D721Med (cell line): ENCODE measurements around the gene TTC16.

Experiments
- DNase-seq: peaks from one replicate; pipeline ENCODE4 v3.0.0; 2011; ENCODE audit warnings: low spot score; ENCODE audit not compliant: insufficient read length
- FAIRE-seq: peaks from 2 replicates; lab custom pipeline; 2011; peaks lifted over from hg19 to GRCh38; lab: Jason Lieb, UNC
- TF ChIP-seq, protein P1 (sequence below): IDR thresholded peaks from 2 replicates; pipeline ENCODE4 v1.5.1; 2012; ENCODE audit warnings: mild to moderate bottlenecking, control low read depth; ENCODE audit not compliant: insufficient read depth; ENCODE audit errors: missing control alignments

The TTC16 gene

DNA sequence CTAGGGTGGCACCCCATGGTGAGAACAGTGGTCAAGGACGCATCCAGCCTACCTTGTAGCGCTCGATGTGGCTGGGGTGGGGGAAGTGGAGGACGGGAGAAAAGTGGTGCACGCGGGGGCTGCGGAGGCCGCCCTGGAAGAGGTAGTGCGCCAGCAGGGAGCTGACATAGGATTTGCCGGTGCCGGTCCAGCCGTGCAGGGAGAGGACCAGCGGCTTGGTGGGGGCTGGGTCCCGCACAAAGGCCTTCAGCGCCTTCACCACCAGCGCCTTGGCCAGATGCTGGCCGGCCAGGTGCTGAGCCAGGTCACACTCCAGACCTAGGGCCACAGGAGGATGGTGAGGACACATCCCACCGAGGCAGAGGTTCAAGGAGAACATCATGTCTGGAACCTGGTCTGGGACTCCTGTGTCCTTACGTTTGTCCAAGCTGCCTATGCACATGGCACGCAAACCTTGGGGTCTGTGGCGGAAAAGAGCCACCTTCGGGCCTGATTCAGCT lies 18.4 kb downstream of the TTC16 start:
- FAIRE-seq (no peak), DNase-seq (peak; percentile 77)
- TF ChIP-seq, protein P1, sequence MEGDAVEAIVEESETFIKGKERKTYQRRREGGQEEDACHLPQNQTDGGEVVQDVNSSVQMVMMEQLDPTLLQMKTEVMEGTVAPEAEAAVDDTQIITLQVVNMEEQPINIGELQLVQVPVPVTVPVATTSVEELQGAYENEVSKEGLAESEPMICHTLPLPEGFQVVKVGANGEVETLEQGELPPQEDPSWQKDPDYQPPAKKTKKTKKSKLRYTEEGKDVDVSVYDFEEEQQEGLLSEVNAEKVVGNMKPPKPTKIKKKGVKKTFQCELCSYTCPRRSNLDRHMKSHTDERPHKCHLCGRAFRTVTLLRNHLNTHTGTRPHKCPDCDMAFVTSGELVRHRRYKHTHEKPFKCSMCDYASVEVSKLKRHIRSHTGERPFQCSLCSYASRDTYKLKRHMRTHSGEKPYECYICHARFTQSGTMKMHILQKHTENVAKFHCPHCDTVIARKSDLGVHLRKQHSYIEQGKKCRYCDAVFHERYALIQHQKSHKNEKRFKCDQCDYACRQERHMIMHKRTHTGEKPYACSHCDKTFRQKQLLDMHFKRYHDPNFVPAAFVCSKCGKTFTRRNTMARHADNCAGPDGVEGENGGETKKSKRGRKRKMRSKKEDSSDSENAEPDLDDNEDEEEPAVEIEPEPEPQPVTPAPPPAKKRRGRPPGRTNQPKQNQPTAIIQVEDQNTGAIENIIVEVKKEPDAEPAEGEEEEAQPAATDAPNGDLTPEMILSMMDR, result no peak

DNA sequence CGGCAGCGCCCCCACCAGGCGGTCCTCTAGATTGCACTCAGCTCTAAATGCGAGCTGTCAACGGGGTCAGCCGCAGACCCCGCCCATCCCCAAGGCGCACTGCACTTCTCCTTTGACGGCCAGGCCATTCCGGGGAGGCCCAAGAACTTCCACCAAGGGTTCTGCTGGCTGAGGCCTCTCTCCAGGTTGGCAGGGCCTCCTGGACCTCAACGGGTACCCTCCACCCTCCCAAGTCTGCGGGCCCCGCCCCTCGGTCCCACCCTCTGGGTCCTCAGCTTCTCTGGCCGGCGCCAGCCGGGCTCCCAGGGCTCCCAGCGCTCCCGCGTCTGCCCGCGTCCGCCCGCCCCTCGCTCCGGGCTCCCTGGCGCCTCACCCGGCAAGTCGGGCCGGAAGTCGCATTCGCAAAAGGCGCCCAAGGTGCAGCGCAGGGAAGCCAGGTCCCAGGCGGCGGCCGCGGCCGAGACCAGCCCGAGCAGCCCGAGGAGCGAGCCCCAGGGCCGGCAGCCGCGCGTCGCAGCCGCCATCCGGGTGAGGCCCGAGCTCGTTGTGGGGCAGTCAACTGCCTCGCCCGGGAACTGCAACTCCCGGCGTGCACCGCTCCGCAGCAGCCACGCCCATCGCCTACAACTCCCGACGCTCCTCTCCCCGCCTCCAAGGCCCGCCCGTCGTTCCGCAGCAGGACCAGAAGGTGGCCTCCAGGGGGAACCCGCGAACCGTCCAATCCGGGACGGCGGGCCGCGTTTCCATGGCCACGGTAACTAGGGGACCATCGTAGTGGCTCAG lies 19.1 kb downstream of the TTC16 start, which contains the start of gene TOR2A:
TOR2A (minus strand) TSS at position 548 of the 783 bp plus-strand sequence; CDS start at position 524, 24 bp downstream.
- DNase-seq (peak; percentile 89), FAIRE-seq (no peak)
- TF ChIP-seq, protein P1, result peak; percentile 92

GRCh38 chr9:127735530-127736185 lies 19.8 kb downstream of the TTC16 start:
- TF ChIP-seq, protein P1, result no peak
- FAIRE-seq (no peak), DNase-seq (no peak)

DNA sequence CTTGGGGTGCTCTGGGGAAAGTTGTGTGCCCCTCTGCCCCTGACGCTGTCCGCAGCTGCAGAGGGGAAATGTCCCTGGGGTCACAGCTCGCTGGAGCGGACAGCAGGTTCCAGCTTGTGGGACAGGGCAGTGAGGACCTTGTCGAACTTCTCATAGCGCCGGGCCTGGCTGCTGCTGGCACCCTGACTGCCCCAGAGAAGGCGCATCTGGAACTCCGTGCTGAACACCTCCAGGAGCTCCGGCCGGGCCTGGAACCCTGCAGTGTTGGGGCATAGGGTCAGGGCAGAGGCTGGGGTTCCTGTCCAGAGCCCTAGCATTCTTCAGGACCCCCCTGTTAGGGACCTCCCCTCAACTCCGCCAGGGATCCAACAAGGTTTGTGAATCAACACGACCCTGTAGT lies 22.8 kb downstream of the TTC16 start:
- DNase-seq, result no peak
- no peak for FAIRE-seq
- TF ChIP-seq, protein P1, result no peak

- no peak for FAIRE-seq
- no peak for DNase-seq
- TF ChIP-seq, protein P1, result no peak
Measured at GRCh38 chr9:127739614-127740330, 23.9 kb downstream of the TTC16 start.

DNA sequence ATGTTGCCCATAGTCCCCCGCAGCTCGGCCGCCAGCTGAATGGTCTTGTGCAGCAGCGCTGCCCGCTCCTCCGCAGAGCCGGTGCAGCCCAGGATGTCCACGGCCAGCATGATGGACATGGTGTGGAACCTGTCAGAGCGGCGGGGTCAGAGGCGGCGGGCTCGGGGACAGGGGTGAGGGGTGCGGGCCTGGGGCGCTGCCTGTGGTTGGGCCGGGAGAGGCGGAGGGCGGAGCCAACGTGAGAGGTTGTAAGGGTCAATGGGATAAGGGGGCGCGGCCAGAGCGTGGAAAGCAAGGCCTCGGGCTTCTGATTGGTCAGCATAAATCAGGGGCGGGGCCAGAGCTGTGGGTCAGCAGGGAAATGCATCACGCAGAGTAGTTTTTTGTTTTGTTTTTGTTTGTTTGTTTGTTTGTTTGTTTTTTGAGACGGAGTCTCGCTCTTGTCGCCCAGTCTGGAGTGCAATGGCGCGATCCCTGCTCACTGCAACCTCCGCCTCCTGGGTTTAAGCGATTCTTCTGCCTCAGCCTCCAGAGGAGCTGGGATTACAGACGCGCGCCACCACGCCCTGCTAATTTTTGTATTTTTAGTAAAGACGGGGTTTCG lies 26.1 kb downstream of the TTC16 start:
- TF ChIP-seq, protein P1, result no peak
- FAIRE-seq, result no peak
- DNase-seq, result no peak
